ENCODE results near the gene TAC4. TPM values are rescaled to one million over a fixed set of nuclear protein-coding genes. Genes with fewer than 3 reads are reported as not detected.
"Not testable (repeated sequence)": the region's sequence is repeated elsewhere in the genome, so short reads cannot be mapped to it uniquely, and the experiment has no call there.

The TAC4 gene
- total and polyA plus RNA-seq, 5 donors, result 0.47 to 1.1 (median 1.0) TPM; not detected in 2

DNA sequence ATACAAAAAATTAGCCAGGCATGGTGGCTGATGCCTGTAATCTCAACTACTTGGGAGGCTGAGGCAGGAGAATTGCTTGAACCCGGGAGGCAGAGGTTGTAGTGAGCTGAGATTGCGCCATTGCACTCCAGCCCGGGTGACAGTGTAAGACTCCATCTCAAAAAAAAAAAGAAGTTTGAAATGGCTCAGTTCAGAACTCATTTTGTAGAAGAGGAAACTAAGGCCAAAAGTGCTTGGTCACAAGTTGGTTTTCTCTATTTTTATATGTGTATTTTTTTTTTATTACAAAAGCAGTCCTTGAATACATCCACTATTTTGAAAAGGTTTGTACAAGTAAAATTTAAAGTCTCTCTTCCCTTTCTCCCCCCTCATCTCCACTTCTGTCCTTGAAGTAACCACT, 5.5 kb downstream of the TAC4 start:
- no peak for DNase-seq
- ATAC-seq, result no peak
- intact Hi-C loops (cut with DNase I), result loop anchor here in 1 of 4 donors (10.0 kb wide), 1 partner anchor 48 kb away; no protein-coding TSS in a partner anchor
- H3K9me3 ChIP-seq (ENCODE audit: control insufficient read depth, low read length), result no peaks in the 10 kb centered on the region
- no peak overlapping the region for H3K27ac ChIP-seq (ENCODE audit: low read length)
- 80% methylated on average over 3 of the region's 3 CpGs for WGBS
- no peak overlapping the region for H3K4me3 ChIP-seq (ENCODE audit: low read length)
- peaks cover 7% of the 10 kb centered on the region for H3K4me1 ChIP-seq (ENCODE audit: control insufficient read depth, insufficient read depth, low read length)
- no peaks in the 10 kb centered on the region for H3K27me3 ChIP-seq (ENCODE audit: control insufficient read depth, insufficient read depth)

DNA sequence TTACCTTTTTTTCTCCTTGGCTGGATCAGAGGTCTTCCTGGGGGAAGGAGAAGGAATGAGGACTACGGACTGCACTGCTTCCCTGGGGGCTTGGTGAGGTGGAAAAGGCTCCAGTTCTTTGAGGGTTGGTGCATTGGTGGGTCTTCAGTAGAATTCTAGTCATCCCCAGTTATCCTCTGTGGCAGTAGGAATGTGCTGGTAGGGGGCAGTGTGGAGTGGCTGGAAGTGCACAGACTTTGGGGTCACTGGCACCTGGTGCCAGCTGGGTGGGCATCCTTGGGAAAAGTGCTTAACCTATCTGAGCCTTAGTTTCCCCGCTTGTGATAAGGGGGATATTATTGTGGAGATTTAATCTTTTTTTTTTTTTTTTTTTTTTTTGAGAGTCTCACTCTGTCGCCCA, 6.3 kb downstream of the TAC4 start:
- H3K4me1 ChIP-seq (ENCODE audit: control insufficient read depth, insufficient read depth, low read length), result peaks cover 7% of the 10 kb centered on the region
- H3K27ac ChIP-seq (ENCODE audit: low read length), result no peak overlapping the region
- H3K27me3 ChIP-seq (ENCODE audit: control insufficient read depth, insufficient read depth), result no peaks in the 10 kb centered on the region
- DNase-seq (no peak), ATAC-seq (no peak)
- no peak overlapping the region for H3K4me3 ChIP-seq (ENCODE audit: low read length)
- H3K9me3 ChIP-seq (ENCODE audit: control insufficient read depth, low read length), result no peaks in the 10 kb centered on the region
- intact Hi-C loops (cut with DNase I), result loop anchor here in 1 of 4 donors (10.0 kb wide), 1 partner anchor 47 kb away; no protein-coding TSS in a partner anchor
- WGBS, result 96% methylated on average over 3 of the region's 3 CpGs

DNA sequence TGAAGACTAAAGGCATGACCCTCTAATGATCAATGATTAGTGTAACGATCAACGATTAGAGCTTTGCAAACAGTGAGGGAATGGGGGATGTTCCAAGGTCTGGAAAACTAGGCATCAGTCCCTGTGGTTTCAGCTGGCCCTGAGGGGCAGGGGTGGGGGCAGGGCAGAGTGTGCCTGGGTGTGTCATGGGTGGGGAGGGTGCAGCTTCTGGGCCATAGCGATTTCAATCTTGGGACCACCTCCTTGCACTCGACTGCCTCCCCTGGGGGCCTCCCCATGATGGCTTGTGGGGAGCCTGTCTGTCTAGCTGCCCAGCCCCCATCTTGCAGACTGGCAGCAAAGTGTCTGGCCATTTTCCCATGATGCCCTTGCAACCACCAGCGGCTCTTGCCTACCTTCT, 8.4 kb downstream of the TAC4 start:
- peaks cover 13% of the 10 kb centered on the region for H3K4me1 ChIP-seq (ENCODE audit: control insufficient read depth, insufficient read depth, low read length)
- intact Hi-C loops (cut with DNase I), result no loop called here
- H3K4me3 ChIP-seq (ENCODE audit: low read length), result no peak overlapping the region
- DNase-seq (no peak), ATAC-seq (no peak)
- 57% methylated on average over 5 of the region's 5 CpGs for WGBS
- no peaks in the 10 kb centered on the region for H3K9me3 ChIP-seq (ENCODE audit: control insufficient read depth, low read length)
- H3K27me3 ChIP-seq (ENCODE audit: control insufficient read depth, insufficient read depth), result no peaks in the 10 kb centered on the region
- H3K27ac ChIP-seq (ENCODE audit: low read length), result no peak overlapping the region

DNA sequence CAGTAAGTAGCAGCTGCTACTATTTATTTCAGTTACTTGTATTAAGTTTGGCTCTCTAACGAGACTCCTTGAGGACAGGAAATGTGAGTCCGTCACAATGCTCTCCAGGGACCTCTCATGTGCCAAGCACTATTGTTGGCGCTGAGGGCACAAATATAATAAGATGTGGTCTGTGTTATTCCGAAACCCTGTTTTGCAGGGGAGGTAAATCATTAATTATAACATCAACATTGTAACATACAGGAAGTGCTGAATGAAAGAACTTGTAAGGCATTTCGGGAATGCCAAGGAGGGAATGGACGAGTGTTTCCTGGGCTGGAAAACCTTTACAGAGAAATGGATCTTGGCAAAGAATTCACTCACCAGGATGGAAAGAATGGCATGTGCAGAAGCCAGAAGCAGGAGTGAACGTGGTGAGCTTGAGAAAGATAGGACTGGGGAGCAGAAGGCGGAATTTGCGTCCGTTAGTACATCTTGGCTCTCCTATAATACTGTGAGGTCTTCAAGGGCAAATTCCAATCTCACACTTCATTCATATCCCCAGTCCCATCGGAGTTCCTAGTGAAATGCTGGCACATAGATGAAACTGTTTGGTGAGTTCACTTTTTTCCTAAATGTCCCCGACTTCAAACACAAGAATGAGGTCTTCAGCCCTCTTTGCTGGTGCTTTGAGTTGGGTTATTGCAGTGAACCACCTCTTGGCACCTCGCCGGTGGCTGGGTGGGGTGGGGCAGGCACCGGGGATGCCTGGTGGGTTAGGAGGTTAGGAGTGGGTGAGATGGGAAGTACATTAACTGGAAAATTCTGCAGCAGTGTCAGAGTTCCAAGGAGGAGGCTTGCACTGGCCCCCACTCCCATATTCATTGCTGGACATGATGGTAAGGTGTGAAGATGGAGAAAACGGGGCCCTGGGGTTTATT, 11.5 kb downstream of the TAC4 start:
- no peak for DNase-seq
- Histone ChIP-seq H3K4me1 (ENCODE audit: control insufficient read depth, insufficient read depth, low read length) (peaks cover 13% of the 10 kb centered on the region), H3K27ac (ENCODE audit: low read length) (peak overlapping the region; percentile 12), H3K9me3 (ENCODE audit: control insufficient read depth, low read length) (no peaks in the 10 kb centered on the region), H3K27me3 (ENCODE audit: control insufficient read depth, insufficient read depth) (no peaks in the 10 kb centered on the region), H3K4me3 (ENCODE audit: low read length) (no peak overlapping the region)
- WGBS, result 34% methylated on average over 16 of the region's 16 CpGs
- peak; percentile 51 to 54 for ATAC-seq
- intact Hi-C loops (cut with DNase I), result no loop called here

GRCh38 chr17:49835472-49835871, 12.4 kb downstream of the TAC4 start:
- no peaks in the 10 kb centered on the region for H3K27me3 ChIP-seq (ENCODE audit: control insufficient read depth, insufficient read depth)
- WGBS, result 78% methylated on average over 7 of the region's 7 CpGs
- DNase-seq, result no peak
- peak overlapping the region; percentile 46 for H3K27ac ChIP-seq (ENCODE audit: low read length)
- no peak for ATAC-seq
- no peak overlapping the region for H3K4me3 ChIP-seq (ENCODE audit: low read length)
- H3K9me3 ChIP-seq (ENCODE audit: control insufficient read depth, low read length), result no peaks in the 10 kb centered on the region
- H3K4me1 ChIP-seq (ENCODE audit: control insufficient read depth, insufficient read depth, low read length), result peaks cover 13% of the 10 kb centered on the region
- intact Hi-C loops (cut with DNase I), result no loop called here

- Histone ChIP-seq H3K27ac (ENCODE audit: low read length) (no peak overlapping the region), H3K9me3 (ENCODE audit: control insufficient read depth, low read length) (no peaks in the 10 kb centered on the region), H3K4me1 (ENCODE audit: control insufficient read depth, insufficient read depth, low read length) (peaks cover 13% of the 10 kb centered on the region), H3K4me3 (ENCODE audit: low read length) (no peak overlapping the region), H3K27me3 (ENCODE audit: control insufficient read depth, insufficient read depth) (no peaks in the 10 kb centered on the region)
- intact Hi-C loops (cut with DNase I), result no loop called here
- ATAC-seq, result no peak
- 97% methylated on average over 19 of the region's 19 CpGs for whole genome bisulfite sequencing
- DNase-seq, result no peak
Measured at GRCh38 chr17:49834118-49834743, 13.6 kb downstream of the TAC4 start.

DNA sequence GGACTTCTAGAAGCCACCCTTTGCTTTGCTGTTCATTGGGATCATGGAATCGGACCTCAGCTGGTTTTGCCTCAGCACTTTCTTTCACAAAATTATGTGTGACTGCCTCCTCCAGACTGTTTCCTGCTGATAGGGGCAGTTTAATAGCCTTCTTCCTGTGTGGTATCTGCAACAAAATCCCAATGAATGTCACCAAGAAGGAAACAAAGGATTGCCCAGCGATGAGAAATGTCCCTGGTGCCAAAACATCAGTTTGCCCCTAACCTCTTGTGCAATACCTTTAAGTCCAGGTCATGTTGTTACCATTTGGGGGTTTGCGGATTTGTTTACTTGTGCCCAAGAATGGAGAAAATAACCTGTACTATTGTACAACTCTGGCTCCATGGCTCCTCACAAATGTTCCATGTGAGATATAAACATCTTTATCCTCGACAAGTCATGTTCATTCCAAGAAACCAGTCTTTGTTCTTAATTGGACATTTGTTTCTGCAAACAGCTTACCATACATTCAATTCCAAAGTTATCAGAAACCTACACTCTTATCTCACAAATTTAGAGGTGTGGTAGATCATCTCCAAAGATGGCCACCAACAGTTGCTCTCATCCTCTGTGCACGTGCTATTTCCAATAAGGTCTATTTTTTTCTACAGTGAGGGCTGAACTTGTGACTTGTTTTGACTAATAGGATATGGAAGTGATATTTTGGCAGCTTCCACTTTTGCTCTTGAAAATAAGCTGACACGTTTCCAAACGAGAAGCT, 14.8 kb downstream of the TAC4 start:
- H3K27ac ChIP-seq (ENCODE audit: low read length), result peak overlapping the region; percentile 2

GRCh38 chr17:49830605-49831004, 17.3 kb downstream of the TAC4 start:
- DNase-seq, result no peak
- Histone ChIP-seq H3K9me3 (ENCODE audit: control insufficient read depth, low read length) (no peaks in the 10 kb centered on the region), H3K4me1 (ENCODE audit: control insufficient read depth, insufficient read depth, low read length) (peaks cover 11% of the 10 kb centered on the region), H3K4me3 (ENCODE audit: low read length) (no peak overlapping the region), H3K27me3 (ENCODE audit: control insufficient read depth, insufficient read depth) (no peaks in the 10 kb centered on the region), H3K27ac (ENCODE audit: low read length) (no peak overlapping the region)
- no peak for ATAC-seq
- WGBS, result 47% methylated on average over 1 of the region's 1 CpG
- intact Hi-C loops (cut with DNase I), result no loop called here

More for the DNA sequence above, 14.8 kb downstream of the TAC4 start:
- no peak for DNase-seq
- intact Hi-C loops (cut with DNase I), result no loop called here
- Histone ChIP-seq H3K4me1 (ENCODE audit: control insufficient read depth, insufficient read depth, low read length) (peaks cover 14% of the 10 kb centered on the region), H3K27me3 (ENCODE audit: control insufficient read depth, insufficient read depth) (no peaks in the 10 kb centered on the region), H3K4me3 (ENCODE audit: low read length) (no peak overlapping the region), H3K9me3 (ENCODE audit: control insufficient read depth, low read length) (no peaks in the 10 kb centered on the region)
- WGBS, result 50% methylated on average over 7 of the region's 7 CpGs
- peak; percentile 9 to 62 for ATAC-seq

DNA sequence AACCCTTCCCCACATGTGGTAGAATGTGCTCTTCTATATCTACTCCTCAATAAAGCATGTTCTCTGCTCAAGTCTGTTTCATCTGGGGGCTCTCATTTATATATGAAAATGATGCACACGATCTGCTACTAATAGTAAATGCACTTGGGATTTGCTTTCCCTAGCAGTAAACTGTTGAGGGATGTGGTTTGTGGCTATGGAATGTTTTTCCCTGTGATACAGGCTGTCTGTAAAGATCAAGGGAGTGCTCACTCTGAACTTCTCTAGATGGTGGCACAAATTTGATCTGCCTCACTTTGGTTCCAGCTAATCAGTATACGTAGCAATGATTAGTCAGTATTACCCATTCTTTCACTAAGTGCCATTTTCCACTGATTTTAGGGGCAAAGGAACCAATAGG, 18.8 kb downstream of the TAC4 start:
- Histone ChIP-seq H3K4me1 (ENCODE audit: control insufficient read depth, insufficient read depth, low read length) (peaks cover 4% of the 10 kb centered on the region), H3K27me3 (ENCODE audit: control insufficient read depth, insufficient read depth) (no peaks in the 10 kb centered on the region), H3K27ac (ENCODE audit: low read length) (peak overlapping the region; percentile 32), H3K9me3 (ENCODE audit: control insufficient read depth, low read length) (no peaks in the 10 kb centered on the region), H3K4me3 (ENCODE audit: low read length) (no peak overlapping the region)
- intact Hi-C loops (cut with DNase I), result no loop called here
- DNase-seq (no peak), ATAC-seq (no peak)
- WGBS, result 74% methylated on average over 2 of the region's 2 CpGs

- intact Hi-C loops (cut with DNase I); H3K4me1 ChIP-seq (ENCODE audit: control insufficient read depth, insufficient read depth, low read length): not testable (repeated sequence)
Measured at GRCh38 chr17:49828325-49828724, 19.5 kb downstream of the TAC4 start.

GRCh38 chr17:49825645-49826044, 22.2 kb downstream of the TAC4 start:
- WGBS, result 92% methylated on average over 2 of the region's 2 CpGs
- DNase-seq (no peak), ATAC-seq (no peak)
- intact Hi-C loops (cut with DNase I), result no loop called here
- Histone ChIP-seq H3K4me3 (ENCODE audit: low read length) (no peak overlapping the region), H3K4me1 (ENCODE audit: control insufficient read depth, insufficient read depth, low read length) (peaks cover 6% of the 10 kb centered on the region), H3K27ac (ENCODE audit: low read length) (no peak overlapping the region), H3K27me3 (ENCODE audit: control insufficient read depth, insufficient read depth) (no peaks in the 10 kb centered on the region), H3K9me3 (ENCODE audit: control insufficient read depth, low read length) (no peaks in the 10 kb centered on the region)

More at GRCh38 chr17:49828325-49828724, 19.5 kb downstream of the TAC4 start:
- H3K4me3 ChIP-seq (ENCODE audit: low read length); H3K9me3 ChIP-seq (ENCODE audit: control insufficient read depth, low read length); H3K27me3 ChIP-seq (ENCODE audit: control insufficient read depth, insufficient read depth): not testable (repeated sequence)
- WGBS, result 12% methylated on average over 2 of the region's 2 CpGs
- ATAC-seq (peak; percentile 76 to 77), DNase-seq (peak in 2 of 3 donors; percentile 56 to 76)
- peak overlapping the region; percentile 88 for H3K27ac ChIP-seq (ENCODE audit: low read length)
